ENCODE measurements around the gene NUP214. TPM values are rescaled to one million over a fixed set of nuclear protein-coding genes. Genes with fewer than 3 reads are reported as not detected.
A peak's percentile ranks its signal among the peaks of the same experiment; 100 is the strongest.

The NUP214 gene
- total RNA-seq = 10 to 100 TPM; 37.4 to 47.5 (median 40.0) TPM

DNA sequence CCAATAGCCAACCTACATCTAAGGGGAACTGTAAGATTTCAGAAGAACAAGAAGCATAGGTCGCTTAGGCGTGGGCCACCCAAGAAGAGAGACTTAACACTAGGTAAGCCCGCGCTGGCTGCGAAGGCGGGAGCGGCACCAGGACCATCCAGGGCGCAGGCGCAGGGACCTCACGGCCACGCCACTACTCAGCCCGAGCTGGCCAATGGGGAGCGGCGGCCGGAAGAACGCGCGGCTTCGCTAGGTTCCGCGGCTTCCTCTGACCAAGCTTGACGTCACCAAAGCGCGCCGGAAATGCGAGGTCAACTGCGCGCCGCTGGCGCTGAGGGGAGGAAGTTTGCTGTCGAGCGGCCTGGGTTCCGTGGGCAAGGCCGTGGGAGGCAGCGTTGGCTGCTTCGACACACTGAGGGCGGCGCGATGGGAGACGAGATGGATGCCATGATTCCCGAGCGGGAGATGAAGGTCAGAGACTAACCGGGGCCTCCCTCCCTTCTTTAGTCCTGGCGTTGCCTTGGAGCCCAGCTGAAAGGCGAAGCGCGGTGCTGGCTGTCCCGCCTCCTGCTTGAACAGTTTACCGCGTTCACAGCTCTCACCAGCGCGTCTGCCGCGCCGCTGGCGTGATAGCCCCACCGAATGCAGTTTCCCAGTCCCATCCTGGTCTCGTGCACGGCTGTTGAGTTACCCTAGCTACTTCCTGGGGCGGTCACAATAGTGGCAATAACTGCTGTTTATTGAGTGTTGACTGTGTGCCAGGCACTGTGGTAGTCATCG, at the start of gene NUP214:
Gene NUP214 (plus strand): TSS at position 299 of the 771 bp plus-strand sequence. CDS start 119 bp downstream, at position 418.
- intact Hi-C loops (cut with DNase I; ENCODE audit: low total_unique reads) = no loop called here
- peak; percentile 98 to 99 for DNase-seq (ENCODE audit: low spot score in 2 of 2)
- H3K4me3 ChIP-seq = peak within 1 kb of the TSS; percentile 86 to 100 (median 98)
- peak within 1 kb of the TSS; percentile 93 to 96 for H3K27ac ChIP-seq
- H3K27me3 ChIP-seq = no peaks in the 10 kb centered on the region
- H3K9me3 ChIP-seq = no peaks in the 10 kb centered on the region
- TF ChIP-seq POLR2A (IDR thresholded peaks at IDR 0.05) = peak; percentile 75
- TF ChIP-seq, protein P1, sequence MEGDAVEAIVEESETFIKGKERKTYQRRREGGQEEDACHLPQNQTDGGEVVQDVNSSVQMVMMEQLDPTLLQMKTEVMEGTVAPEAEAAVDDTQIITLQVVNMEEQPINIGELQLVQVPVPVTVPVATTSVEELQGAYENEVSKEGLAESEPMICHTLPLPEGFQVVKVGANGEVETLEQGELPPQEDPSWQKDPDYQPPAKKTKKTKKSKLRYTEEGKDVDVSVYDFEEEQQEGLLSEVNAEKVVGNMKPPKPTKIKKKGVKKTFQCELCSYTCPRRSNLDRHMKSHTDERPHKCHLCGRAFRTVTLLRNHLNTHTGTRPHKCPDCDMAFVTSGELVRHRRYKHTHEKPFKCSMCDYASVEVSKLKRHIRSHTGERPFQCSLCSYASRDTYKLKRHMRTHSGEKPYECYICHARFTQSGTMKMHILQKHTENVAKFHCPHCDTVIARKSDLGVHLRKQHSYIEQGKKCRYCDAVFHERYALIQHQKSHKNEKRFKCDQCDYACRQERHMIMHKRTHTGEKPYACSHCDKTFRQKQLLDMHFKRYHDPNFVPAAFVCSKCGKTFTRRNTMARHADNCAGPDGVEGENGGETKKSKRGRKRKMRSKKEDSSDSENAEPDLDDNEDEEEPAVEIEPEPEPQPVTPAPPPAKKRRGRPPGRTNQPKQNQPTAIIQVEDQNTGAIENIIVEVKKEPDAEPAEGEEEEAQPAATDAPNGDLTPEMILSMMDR (IDR thresholded peaks at IDR 0.05) = no peak
- TF ChIP-seq POLR2AphosphoS5 (IDR thresholded peaks at IDR 0.05) = peak; percentile 99 to 100 (median 99)
- no peaks in the 10 kb centered on the region for H3K36me3 ChIP-seq
- peaks cover 3 to 12% of the 10 kb centered on the region in 2 donors for H3K4me1 ChIP-seq

DNA sequence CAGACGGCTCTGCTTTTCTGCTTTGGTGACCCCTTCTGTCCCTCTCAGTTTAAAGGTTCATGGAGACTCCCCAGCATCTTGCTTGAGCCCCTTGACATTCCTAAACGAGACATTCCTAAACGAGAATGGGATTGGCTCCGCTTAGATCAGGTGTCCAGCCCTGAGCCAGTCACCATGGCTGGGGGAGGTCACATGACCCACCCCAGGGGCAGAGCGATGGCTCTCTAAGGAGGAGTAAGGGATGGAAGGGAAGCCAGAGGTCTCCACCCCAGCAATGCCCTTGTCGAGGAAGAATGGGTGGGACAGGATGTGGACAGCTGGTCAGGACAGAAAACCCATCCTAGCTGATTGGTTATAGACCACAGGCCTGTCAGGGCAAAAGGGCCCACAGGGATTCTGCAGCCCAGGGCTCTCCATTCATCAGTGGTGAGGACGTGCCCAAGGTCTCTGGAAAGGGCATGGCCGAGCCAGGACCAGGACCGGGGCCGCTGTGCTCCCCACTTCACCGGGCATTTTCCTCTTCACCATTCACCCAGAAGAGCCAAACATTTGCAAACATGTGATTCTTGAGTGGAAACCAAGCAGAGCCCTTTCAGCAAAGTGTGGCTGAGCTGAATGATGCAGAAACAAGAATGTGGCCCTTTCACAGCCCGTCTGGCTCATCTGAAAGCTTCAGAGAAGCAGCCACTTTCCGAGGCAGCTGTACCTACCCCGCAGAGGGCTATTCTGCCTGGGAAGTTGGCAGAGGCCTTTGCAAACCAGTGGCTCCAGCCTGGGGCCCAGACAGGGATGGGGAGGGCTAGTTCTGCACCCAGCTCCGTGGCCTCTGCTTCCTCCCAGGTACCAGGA, 48.8 kb upstream of the NUP214 start:
- H3K27me3 ChIP-seq = no peaks in the 10 kb centered on the region
- H3K36me3 ChIP-seq = no peaks in the 10 kb centered on the region
- no peaks in the 10 kb centered on the region for H3K4me1 ChIP-seq
- no peaks in the 10 kb centered on the region for H3K9me3 ChIP-seq
- intact Hi-C loops (cut with DNase I; ENCODE audit: low total_unique reads) = no loop called here
- H3K4me3 ChIP-seq = no peak overlapping the region
- no peak for DNase-seq (ENCODE audit: low spot score in 2 of 2)
- no peak overlapping the region for H3K27ac ChIP-seq
- TF ChIP-seq POLR2AphosphoS5 (IDR thresholded peaks at IDR 0.05) = no peak
- TF ChIP-seq, protein P1 (IDR thresholded peaks at IDR 0.05) = no peak
- TF ChIP-seq POLR2A (IDR thresholded peaks at IDR 0.05) = no peak

DNA sequence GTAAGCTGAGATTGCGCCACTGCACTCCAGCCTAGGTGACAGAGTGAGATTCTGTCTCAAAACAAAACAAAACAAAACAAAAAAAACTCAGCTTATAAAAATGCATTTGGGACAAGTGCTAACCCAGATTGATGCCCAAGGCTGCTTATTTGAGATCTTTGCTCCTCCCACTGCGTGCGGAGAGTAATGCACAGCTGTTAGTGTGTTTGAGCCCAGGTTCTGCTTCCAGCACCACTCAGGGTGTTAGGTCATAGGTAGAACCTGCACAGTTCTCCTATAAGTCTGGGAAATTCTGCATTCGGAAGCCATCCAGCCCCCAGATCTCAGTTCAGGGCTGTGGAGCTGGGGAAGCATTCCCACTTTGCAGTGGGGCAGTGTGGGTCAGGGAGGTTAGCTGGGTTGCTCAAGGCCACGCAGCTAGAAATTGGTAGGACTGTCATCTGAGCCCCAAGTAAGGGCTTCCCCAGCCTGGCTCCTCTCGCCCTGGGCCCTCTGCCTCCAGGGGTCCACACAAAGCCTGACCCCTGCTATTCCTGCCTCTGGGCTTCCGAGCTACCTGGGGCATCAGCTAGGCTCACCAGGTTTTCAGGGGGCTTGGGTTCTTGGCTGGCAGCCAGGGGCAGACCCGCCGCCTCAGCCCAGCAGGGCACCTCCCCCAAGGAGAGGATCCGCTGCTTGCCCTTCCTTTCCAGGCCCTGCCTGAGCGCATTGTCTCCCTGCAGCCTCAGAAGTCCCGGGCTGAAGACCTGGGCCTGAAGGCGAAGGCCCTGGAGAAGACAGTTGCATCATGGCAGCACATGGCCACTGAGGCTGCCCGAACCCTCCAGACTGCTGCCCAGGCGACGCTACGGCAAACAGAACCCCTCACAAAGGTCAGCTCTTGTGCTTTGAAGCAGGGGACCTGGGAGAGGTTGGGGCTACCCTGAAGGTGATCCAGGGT, 46.7 kb upstream of the NUP214 start:
- Histone ChIP-seq H3K4me1 (no peaks in the 10 kb centered on the region), H3K9me3 (no peaks in the 10 kb centered on the region), H3K4me3 (no peak overlapping the region), H3K27me3 (no peaks in the 10 kb centered on the region), H3K27ac (no peak overlapping the region), H3K36me3 (no peaks in the 10 kb centered on the region)
- intact Hi-C loops (cut with DNase I; ENCODE audit: low total_unique reads) = no loop called here
- DNase-seq (ENCODE audit: low spot score in 2 of 2) = no peak
- TF ChIP-seq POLR2A (IDR thresholded peaks at IDR 0.05) = no peak
- TF ChIP-seq, protein P1 (IDR thresholded peaks at IDR 0.05) = no peak
- TF ChIP-seq POLR2AphosphoS5 (IDR thresholded peaks at IDR 0.05) = no peak

DNA sequence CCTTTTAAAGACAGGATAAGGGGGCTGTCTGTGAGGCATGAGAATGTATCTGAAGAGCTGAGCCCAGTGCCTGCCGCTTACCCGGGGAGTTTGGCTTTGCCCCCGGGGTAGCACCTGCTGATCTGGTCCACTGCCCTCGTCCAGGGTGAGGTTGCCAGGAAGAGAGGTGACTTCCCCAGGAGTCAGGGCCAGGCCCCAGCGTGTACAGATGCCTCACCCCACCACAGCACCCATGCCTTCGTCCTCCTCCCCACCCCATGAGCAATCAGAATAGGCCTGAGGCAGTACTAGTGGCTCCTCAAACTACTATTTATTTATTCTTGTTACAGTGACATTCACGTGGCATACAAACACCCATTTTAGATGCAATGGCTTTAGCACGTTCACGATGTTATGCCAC, 44.8 kb upstream of the NUP214 start:
- no peaks in the 10 kb centered on the region for H3K27me3 ChIP-seq
- no peaks in the 10 kb centered on the region for H3K4me1 ChIP-seq
- H3K4me3 ChIP-seq = no peak overlapping the region
- DNase-seq (ENCODE audit: low spot score in 2 of 2) = no peak
- no peaks in the 10 kb centered on the region for H3K9me3 ChIP-seq
- no peak overlapping the region for H3K27ac ChIP-seq
- intact Hi-C loops (cut with DNase I; ENCODE audit: low total_unique reads) = no loop called here
- TF ChIP-seq POLR2AphosphoS5 (IDR thresholded peaks at IDR 0.05) = no peak
- TF ChIP-seq, protein P1 (IDR thresholded peaks at IDR 0.05) = no peak
- no peak for TF ChIP-seq POLR2A (IDR thresholded peaks at IDR 0.05)
- H3K36me3 ChIP-seq = no peaks in the 10 kb centered on the region

All from breast epithelium (tissue), 4 donors.